ENCODE results near the gene CLDN18.

- TF ChIP-seq CREB1 (IDR thresholded peaks at IDR 0.05; ENCODE audit: low read depth) (no peak), YY1 (IDR thresholded peaks at IDR 0.05; ENCODE audit: low read depth) (no peak), EP300 (IDR thresholded peaks at IDR 0.05; ENCODE audit: borderline replicate concordance) (no peak), TAF1 (IDR thresholded peaks at IDR 0.05; ENCODE audit: low read depth) (no peak), TEAD4 (IDR thresholded peaks at IDR 0.05) (no peak), RAD21 (IDR thresholded peaks at IDR 0.05; ENCODE audit: low read depth) (no peak), NFIC (IDR thresholded peaks at IDR 0.05) (no peak), MAX (IDR thresholded peaks at IDR 0.05) (no peak), FOXM1 (IDR thresholded peaks at IDR 0.05; ENCODE audit: borderline replicate concordance, low read depth) (no peak), TCF12 (IDR thresholded peaks at IDR 0.05; ENCODE audit: low read depth) (no peak)
- TF ChIP-seq, protein P1, sequence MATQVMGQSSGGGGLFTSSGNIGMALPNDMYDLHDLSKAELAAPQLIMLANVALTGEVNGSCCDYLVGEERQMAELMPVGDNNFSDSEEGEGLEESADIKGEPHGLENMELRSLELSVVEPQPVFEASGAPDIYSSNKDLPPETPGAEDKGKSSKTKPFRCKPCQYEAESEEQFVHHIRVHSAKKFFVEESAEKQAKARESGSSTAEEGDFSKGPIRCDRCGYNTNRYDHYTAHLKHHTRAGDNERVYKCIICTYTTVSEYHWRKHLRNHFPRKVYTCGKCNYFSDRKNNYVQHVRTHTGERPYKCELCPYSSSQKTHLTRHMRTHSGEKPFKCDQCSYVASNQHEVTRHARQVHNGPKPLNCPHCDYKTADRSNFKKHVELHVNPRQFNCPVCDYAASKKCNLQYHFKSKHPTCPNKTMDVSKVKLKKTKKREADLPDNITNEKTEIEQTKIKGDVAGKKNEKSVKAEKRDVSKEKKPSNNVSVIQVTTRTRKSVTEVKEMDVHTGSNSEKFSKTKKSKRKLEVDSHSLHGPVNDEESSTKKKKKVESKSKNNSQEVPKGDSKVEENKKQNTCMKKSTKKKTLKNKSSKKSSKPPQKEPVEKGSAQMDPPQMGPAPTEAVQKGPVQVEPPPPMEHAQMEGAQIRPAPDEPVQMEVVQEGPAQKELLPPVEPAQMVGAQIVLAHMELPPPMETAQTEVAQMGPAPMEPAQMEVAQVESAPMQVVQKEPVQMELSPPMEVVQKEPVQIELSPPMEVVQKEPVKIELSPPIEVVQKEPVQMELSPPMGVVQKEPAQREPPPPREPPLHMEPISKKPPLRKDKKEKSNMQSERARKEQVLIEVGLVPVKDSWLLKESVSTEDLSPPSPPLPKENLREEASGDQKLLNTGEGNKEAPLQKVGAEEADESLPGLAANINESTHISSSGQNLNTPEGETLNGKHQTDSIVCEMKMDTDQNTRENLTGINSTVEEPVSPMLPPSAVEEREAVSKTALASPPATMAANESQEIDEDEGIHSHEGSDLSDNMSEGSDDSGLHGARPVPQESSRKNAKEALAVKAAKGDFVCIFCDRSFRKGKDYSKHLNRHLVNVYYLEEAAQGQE (IDR thresholded peaks at IDR 0.05; ENCODE audit: low read depth), result no peak
- TF ChIP-seq, protein P2, sequence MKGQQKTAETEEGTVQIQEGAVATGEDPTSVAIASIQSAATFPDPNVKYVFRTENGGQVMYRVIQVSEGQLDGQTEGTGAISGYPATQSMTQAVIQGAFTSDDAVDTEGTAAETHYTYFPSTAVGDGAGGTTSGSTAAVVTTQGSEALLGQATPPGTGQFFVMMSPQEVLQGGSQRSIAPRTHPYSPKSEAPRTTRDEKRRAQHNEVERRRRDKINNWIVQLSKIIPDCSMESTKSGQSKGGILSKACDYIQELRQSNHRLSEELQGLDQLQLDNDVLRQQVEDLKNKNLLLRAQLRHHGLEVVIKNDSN (IDR thresholded peaks at IDR 0.05), result no peak
These were observed 19.5 kb upstream of the CLDN18 start for GRCh38 chr3:137990427-137990826.
